Left lung (tissue), 10 donors: Measurements from ENCODE around the gene ASCL5. TPM values are rescaled to one million over a fixed set of nuclear protein-coding genes. Genes with fewer than 3 reads are reported as not detected.

Experiments
- ATAC-seq: fragments of 200-7000 bp; cut with Tn5 transposase; one replicate; pipeline ENCODE4 v1.9.1; 2020; ENCODE audit warnings: moderate library complexity
- DNase-seq, 4 donors: peaks; one replicate each; pipeline ENCODE4 v3.0.0-alpha.2; 2013 to 2020
- H3K27ac ChIP-seq, 2 donors: fragments of 200-600 bp; sonication (generic) in 1 of 2; one replicate each; pipeline versions ENCODE4 v1.5.0 to v1.8.0; 2020 to 2021
- H3K27me3 ChIP-seq, 2 donors: fragments of 200-600 bp; sonication (generic) in 1 of 2; one replicate each; pipeline versions ENCODE4 v1.5.0 to v1.8.0; 2020 to 2021
- H3K36me3 ChIP-seq, 2 donors: fragments of 200-600 bp; sonication (generic) in 1 of 2; one replicate each; pipeline versions ENCODE4 v1.5.0 to v1.8.0; 2020 to 2021
- H3K4me1 ChIP-seq, 2 donors: fragments of 200-600 bp; one replicate each; pipeline ENCODE4 v1.8.0; 2021
- H3K4me3 ChIP-seq, 2 donors: fragments of 200-600 bp; sonication (generic) in 1 of 2; one replicate each; pipeline versions ENCODE4 v1.5.0 to v1.8.0; 2020 to 2021; ENCODE audit warnings: mild to moderate bottlenecking in 1 of 2
- H3K9me3 ChIP-seq, 2 donors: fragments of 200-600 bp; sonication (generic) in 1 of 2; one replicate each; pipeline versions ENCODE4 v1.5.0 to v1.8.0; 2020 to 2021
- intact Hi-C, 2 donors: fragments of 100-400 bp; cut with DNase I; formaldehyde crosslinking; loops; one replicate each; pipeline versions ENCODE4 v1.11.2 to v1.14.2; 2022
- polyA plus RNA-seq, 6 donors: library from polyadenylated mRNA; unstranded; fragments of 120-200 nt; gene quantifications; one replicate each; pipeline ENCODE4 v1.2.1, GENCODE V29; 2013; ENCODE audit not compliant: insufficient read length in 6 of 6
- total RNA-seq, 2 donors: library from RNA; stranded (reverse); fragmentation: NEBNext Ultra II Directional; extraction: Animal tissue kit (Norgen Biotek cat#: 25700); gene quantifications; one replicate each; pipeline ENCODE4 v1.2.1, GENCODE V29; 2021
- TF ChIP-seq, protein P1 (sequence below), 2 donors: fragments of 200-600 bp; sonication (generic) in 1 of 2; IDR thresholded peaks; one replicate each; pipeline versions ENCODE4 v1.5.0 to v1.8.0; 2021; ENCODE audit warnings: antibody characterized with exemption in 2 of 2
- donor health status: DM: no; HTN: yes; CAD: no.
- donor health status: DM: no; HTN: no; CAD: no.

ASCL5 gene
- total and polyA plus RNA-seq, 8 donors, result 0.21 to 1.0 (median 0.58) TPM

- Histone ChIP-seq H3K36me3 (peaks cover 0 to 79% of the 10 kb centered on the region in 2 donors), H3K4me1 (no peaks in the 10 kb centered on the region)
These were observed 14.4 kb upstream of the ASCL5 start for GRCh38 chr1:201141418-201141817.

DNA sequence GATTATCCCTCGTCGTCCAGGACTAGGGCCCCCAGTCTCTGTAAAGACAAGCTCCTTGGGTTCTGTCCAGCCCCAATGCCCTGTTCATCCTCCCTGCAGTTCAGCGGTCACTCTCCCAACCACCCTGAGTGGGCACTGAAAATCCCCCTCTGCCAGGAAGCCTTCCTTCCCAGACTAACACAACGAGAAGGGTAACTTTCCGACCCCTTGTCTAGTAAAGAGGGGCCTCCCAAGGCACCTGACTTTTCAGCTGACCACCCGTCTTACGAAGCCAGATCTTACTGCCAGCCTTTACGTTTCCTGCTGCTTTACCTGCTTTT is 13.9 kb upstream of the ASCL5 start:
- no peak overlapping the region for H3K4me3 ChIP-seq
- no peak for ATAC-seq
- H3K27ac ChIP-seq, result no peak overlapping the region
- intact Hi-C loops, result no loop called here
- H3K9me3 ChIP-seq, result no peaks in the 10 kb centered on the region
- no peak for DNase-seq
- no peaks in the 10 kb centered on the region for H3K27me3 ChIP-seq
- H3K4me1 ChIP-seq, result no peaks in the 10 kb centered on the region
- peaks cover 0 to 79% of the 10 kb centered on the region in 2 donors for H3K36me3 ChIP-seq
- TF ChIP-seq, protein P1, sequence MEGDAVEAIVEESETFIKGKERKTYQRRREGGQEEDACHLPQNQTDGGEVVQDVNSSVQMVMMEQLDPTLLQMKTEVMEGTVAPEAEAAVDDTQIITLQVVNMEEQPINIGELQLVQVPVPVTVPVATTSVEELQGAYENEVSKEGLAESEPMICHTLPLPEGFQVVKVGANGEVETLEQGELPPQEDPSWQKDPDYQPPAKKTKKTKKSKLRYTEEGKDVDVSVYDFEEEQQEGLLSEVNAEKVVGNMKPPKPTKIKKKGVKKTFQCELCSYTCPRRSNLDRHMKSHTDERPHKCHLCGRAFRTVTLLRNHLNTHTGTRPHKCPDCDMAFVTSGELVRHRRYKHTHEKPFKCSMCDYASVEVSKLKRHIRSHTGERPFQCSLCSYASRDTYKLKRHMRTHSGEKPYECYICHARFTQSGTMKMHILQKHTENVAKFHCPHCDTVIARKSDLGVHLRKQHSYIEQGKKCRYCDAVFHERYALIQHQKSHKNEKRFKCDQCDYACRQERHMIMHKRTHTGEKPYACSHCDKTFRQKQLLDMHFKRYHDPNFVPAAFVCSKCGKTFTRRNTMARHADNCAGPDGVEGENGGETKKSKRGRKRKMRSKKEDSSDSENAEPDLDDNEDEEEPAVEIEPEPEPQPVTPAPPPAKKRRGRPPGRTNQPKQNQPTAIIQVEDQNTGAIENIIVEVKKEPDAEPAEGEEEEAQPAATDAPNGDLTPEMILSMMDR (IDR thresholded peaks at IDR 0.05), result no peak

More at GRCh38 chr1:201141418-201141817, 14.4 kb upstream of the ASCL5 start:
- Histone ChIP-seq H3K27me3 (no peaks in the 10 kb centered on the region), H3K27ac (no peak overlapping the region), H3K4me3 (no peak overlapping the region), H3K9me3 (no peaks in the 10 kb centered on the region)
- ATAC-seq (no peak), DNase-seq (no peak)
- intact Hi-C loops, result no loop called here
- TF ChIP-seq, protein P1 (IDR thresholded peaks at IDR 0.05), result no peak

DNA sequence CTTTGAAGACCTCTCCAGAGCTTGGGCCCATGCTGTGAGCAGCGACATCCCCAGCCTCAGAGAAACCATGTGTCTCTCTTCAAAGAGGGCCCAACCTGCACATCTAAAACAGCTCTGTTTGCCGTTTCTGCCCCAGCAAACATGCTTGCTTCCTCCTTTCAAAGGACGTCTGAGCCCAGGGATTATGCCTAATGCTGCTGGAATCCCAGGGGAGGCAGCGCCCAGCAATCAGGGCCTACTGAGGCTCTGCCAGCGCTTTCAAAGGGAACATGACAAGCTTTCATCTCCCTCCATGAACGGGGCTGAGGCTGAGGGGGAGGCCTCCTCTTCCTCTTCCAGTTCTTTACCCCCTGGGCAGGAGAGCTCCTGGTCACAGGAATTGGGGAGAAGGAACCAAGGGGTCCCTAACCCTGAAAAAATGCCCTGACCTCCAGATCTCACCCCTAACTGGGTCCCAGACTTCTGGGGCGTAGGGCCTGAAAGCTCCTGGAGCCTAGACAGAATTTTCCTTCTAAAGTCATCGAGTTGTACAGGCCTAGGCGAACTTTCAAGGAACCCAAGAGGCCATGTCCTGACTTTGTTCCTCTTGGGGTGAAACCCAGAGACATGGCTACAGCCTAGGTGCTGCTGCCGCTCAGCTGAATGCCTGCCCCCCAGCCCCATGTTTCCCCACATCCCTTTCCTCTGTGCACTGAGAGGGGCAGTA is 13.4 kb upstream of the ASCL5 start:
- ATAC-seq, result no peak
- no peak for DNase-seq
- intact Hi-C loops, result no loop called here
- no peaks in the 10 kb centered on the region for H3K27me3 ChIP-seq
- H3K4me1 ChIP-seq, result no peaks in the 10 kb centered on the region
- no peak overlapping the region for H3K27ac ChIP-seq
- peaks cover 0 to 79% of the 10 kb centered on the region in 2 donors for H3K36me3 ChIP-seq
- TF ChIP-seq, protein P1 (IDR thresholded peaks at IDR 0.05), result no peak
- H3K4me3 ChIP-seq, result no peak overlapping the region
- no peaks in the 10 kb centered on the region for H3K9me3 ChIP-seq

DNA sequence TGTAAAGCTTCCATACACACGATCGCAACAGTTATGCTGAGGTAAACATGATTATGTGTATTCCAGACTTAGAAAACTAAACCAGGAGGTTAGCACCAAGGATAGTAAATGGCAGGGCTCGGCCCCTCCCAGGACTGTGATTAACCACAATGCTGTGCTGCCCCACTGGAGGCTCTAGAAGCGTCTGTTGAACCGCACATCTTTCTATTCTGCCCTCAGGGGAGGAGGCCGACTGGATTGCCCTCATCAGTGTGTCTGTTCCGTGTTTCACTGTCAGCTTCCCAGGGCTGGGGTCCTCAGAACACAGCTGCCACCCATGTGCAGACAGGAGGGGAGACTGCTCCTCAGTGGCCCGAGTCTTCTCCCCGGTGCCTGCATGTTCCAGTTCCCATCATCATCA is 12.8 kb upstream of the ASCL5 start:
- Histone ChIP-seq H3K4me1 (no peaks in the 10 kb centered on the region), H3K4me3 (no peak overlapping the region), H3K36me3 (peaks cover 0 to 79% of the 10 kb centered on the region in 2 donors), H3K9me3 (no peaks in the 10 kb centered on the region), H3K27me3 (no peaks in the 10 kb centered on the region), H3K27ac (no peak overlapping the region)
- DNase-seq, result no peak
- TF ChIP-seq, protein P1 (IDR thresholded peaks at IDR 0.05), result no peak
- intact Hi-C loops, result no loop called here
- no peak for ATAC-seq

DNA sequence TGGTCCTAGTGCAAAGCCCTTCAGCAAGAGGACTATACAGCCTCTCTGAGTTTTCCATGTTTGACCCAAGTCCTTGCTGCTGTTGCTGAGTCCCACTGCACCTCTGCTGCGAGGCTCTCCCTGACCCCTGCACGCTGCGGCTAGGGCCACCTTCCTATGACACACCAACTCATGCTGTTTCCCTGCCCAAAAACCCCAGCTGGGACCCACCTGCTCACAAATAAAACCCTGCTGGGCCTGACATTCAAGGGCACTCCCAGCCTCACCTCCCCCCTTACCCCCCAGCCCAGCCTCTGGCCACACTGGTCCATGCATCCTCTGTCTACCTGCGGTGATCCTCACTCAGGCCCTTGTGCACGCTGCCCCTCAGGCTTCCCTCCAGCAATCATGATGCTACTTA is 12.3 kb upstream of the ASCL5 start:
- ATAC-seq (no peak), DNase-seq (no peak)
- no peaks in the 10 kb centered on the region for H3K27me3 ChIP-seq
- H3K4me1 ChIP-seq, result no peaks in the 10 kb centered on the region
- no peaks in the 10 kb centered on the region for H3K9me3 ChIP-seq
- TF ChIP-seq, protein P1 (IDR thresholded peaks at IDR 0.05), result no peak
- intact Hi-C loops, result no loop called here
- H3K36me3 ChIP-seq, result peaks cover 0 to 79% of the 10 kb centered on the region in 2 donors
- no peak overlapping the region for H3K27ac ChIP-seq
- H3K4me3 ChIP-seq, result no peak overlapping the region
